ENCODE measurements around the gene FNDC11.
"Not testable (repeated sequence)": the region's sequence is repeated elsewhere in the genome, so short reads cannot be mapped to it uniquely, and the experiment has no call there.

FNDC11 gene

DNA sequence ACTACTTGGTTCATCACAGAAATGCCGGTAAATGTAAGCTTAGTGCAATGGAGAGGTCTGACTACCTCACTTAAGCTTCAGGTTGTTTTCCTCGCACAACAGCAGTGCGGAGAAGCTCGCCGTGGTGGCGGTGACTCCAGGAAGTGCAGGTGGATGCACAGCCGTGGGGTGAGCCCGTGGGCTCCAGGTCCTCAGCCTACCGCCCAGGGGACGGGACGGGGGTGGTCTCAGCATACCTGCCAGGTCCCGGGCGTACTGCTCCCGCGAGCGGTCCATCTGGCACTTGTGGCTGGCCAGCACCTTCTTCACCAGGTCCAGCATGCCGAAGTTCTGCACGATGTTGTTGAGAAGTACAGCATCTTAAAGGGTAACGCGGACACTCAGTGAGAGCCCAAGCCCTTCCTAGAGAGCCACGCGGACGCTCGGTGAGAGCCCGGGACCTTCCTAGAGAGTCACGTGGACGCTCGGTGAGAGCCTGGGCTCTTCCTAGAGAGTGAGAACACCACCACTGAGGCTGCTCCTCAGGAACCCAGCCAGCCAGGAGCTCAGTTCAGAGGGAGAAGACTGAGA lies 37.9 kb downstream of the FNDC11 start:
- H3K9ac ChIP-seq (ENCODE audit: low read depth, low read length): no peak overlapping the region
- H3K9me3 ChIP-seq (ENCODE audit: control insufficient read depth, insufficient read depth, low read length): no peaks in the 10 kb centered on the region
- H3K4me3 ChIP-seq (ENCODE audit: low read depth, low read length): no peak overlapping the region
- peaks cover 39% of the 10 kb centered on the region for H3K36me3 ChIP-seq (ENCODE audit: control insufficient read depth, insufficient read depth, low read length)
- H3K27me3 ChIP-seq (ENCODE audit: control insufficient read depth, insufficient read depth, low read length): no peaks in the 10 kb centered on the region
- H3K27ac ChIP-seq (ENCODE audit: low read depth, low read length): no peak overlapping the region
- no peaks in the 10 kb centered on the region for H3K4me1 ChIP-seq (ENCODE audit: control insufficient read depth, insufficient read depth, low read length)

GRCh38 chr20:63592661-63593060 lies 38.7 kb downstream of the FNDC11 start:
- H3K36me3 ChIP-seq (ENCODE audit: control insufficient read depth, insufficient read depth, low read length): peaks cover 45% of the 10 kb centered on the region
- no peaks in the 10 kb centered on the region for H3K4me1 ChIP-seq (ENCODE audit: control insufficient read depth, insufficient read depth, low read length)
- H3K9ac ChIP-seq (ENCODE audit: low read depth, low read length): no peak overlapping the region
- H3K27ac ChIP-seq (ENCODE audit: low read depth, low read length): no peak overlapping the region
- no peaks in the 10 kb centered on the region for H3K9me3 ChIP-seq (ENCODE audit: control insufficient read depth, insufficient read depth, low read length)
- H3K27me3 ChIP-seq (ENCODE audit: control insufficient read depth, insufficient read depth, low read length): no peaks in the 10 kb centered on the region
- H3K4me3 ChIP-seq (ENCODE audit: low read depth, low read length): no peak overlapping the region

GRCh38 chr20:63594043-63594561 lies 40.1 kb downstream of the FNDC11 start:
- H3K4me3 ChIP-seq (ENCODE audit: low read depth, low read length): no peak overlapping the region
- H3K27me3 ChIP-seq (ENCODE audit: control insufficient read depth, insufficient read depth, low read length): no peaks in the 10 kb centered on the region
- H3K36me3 ChIP-seq (ENCODE audit: control insufficient read depth, insufficient read depth, low read length): peaks cover 49% of the 10 kb centered on the region
- H3K4me1 ChIP-seq (ENCODE audit: control insufficient read depth, insufficient read depth, low read length): no peaks in the 10 kb centered on the region
- no peak overlapping the region for H3K9ac ChIP-seq (ENCODE audit: low read depth, low read length)
- H3K9me3 ChIP-seq (ENCODE audit: control insufficient read depth, insufficient read depth, low read length): no peaks in the 10 kb centered on the region
- H3K27ac ChIP-seq (ENCODE audit: low read depth, low read length): no peak overlapping the region

- no peak overlapping the region for H3K27ac ChIP-seq (ENCODE audit: low read depth, low read length)
- H3K9me3 ChIP-seq (ENCODE audit: control insufficient read depth, insufficient read depth, low read length): no peaks in the 10 kb centered on the region
- no peaks in the 10 kb centered on the region for H3K27me3 ChIP-seq (ENCODE audit: control insufficient read depth, insufficient read depth, low read length)
- peaks cover 35% of the 10 kb centered on the region for H3K36me3 ChIP-seq (ENCODE audit: control insufficient read depth, insufficient read depth, low read length)
- H3K4me1 ChIP-seq (ENCODE audit: control insufficient read depth, insufficient read depth, low read length): no peaks in the 10 kb centered on the region
- H3K4me3 ChIP-seq (ENCODE audit: low read depth, low read length): no peak overlapping the region
- no peak overlapping the region for H3K9ac ChIP-seq (ENCODE audit: low read depth, low read length)
Observed at GRCh38 chr20:63595416-63596127, 41.6 kb downstream of the FNDC11 start.

GRCh38 chr20:63596423-63596822 lies 42.5 kb downstream of the FNDC11 start:
- Histone ChIP-seq H3K4me3 (ENCODE audit: low read depth, low read length) (no peak overlapping the region), H3K27me3 (ENCODE audit: control insufficient read depth, insufficient read depth, low read length) (no peaks in the 10 kb centered on the region), H3K9ac (ENCODE audit: low read depth, low read length) (no peak overlapping the region), H3K27ac (ENCODE audit: low read depth, low read length) (no peak overlapping the region), H3K9me3 (ENCODE audit: control insufficient read depth, insufficient read depth, low read length) (no peaks in the 10 kb centered on the region), H3K36me3 (ENCODE audit: control insufficient read depth, insufficient read depth, low read length) (peaks cover 37% of the 10 kb centered on the region), H3K4me1 (ENCODE audit: control insufficient read depth, insufficient read depth, low read length) (no peaks in the 10 kb centered on the region)

- no peak overlapping the region for H3K9ac ChIP-seq (ENCODE audit: low read depth, low read length)
- H3K27me3 ChIP-seq (ENCODE audit: control insufficient read depth, insufficient read depth, low read length): no peaks in the 10 kb centered on the region
- H3K9me3 ChIP-seq (ENCODE audit: control insufficient read depth, insufficient read depth, low read length): no peaks in the 10 kb centered on the region
- H3K27ac ChIP-seq (ENCODE audit: low read depth, low read length): no peak overlapping the region
- no peaks in the 10 kb centered on the region for H3K4me1 ChIP-seq (ENCODE audit: control insufficient read depth, insufficient read depth, low read length)
- no peak overlapping the region for H3K4me3 ChIP-seq (ENCODE audit: low read depth, low read length)
- peaks cover 37% of the 10 kb centered on the region for H3K36me3 ChIP-seq (ENCODE audit: control insufficient read depth, insufficient read depth, low read length)
Observed at GRCh38 chr20:63597651-63598478, 43.9 kb downstream of the FNDC11 start.

- Histone ChIP-seq H3K27ac (ENCODE audit: low read depth, low read length) (no peak overlapping the region), H3K9me3 (ENCODE audit: control insufficient read depth, insufficient read depth, low read length) (no peaks in the 10 kb centered on the region), H3K36me3 (ENCODE audit: control insufficient read depth, insufficient read depth, low read length) (peaks cover 41% of the 10 kb centered on the region), H3K27me3 (ENCODE audit: control insufficient read depth, insufficient read depth, low read length) (no peaks in the 10 kb centered on the region), H3K4me3 (ENCODE audit: low read depth, low read length) (no peak overlapping the region), H3K4me1 (ENCODE audit: control insufficient read depth, insufficient read depth, low read length) (no peaks in the 10 kb centered on the region), H3K9ac (ENCODE audit: low read depth, low read length) (no peak overlapping the region)
Observed at GRCh38 chr20:63598479-63599395, 44.8 kb downstream of the FNDC11 start.

GRCh38 chr20:63599396-63600050 lies 45.6 kb downstream of the FNDC11 start:
- Histone ChIP-seq H3K4me3 (ENCODE audit: low read depth, low read length) (no peak overlapping the region), H3K36me3 (ENCODE audit: control insufficient read depth, insufficient read depth, low read length) (peaks cover 41% of the 10 kb centered on the region), H3K27ac (ENCODE audit: low read depth, low read length) (no peak overlapping the region), H3K9ac (ENCODE audit: low read depth, low read length) (no peak overlapping the region), H3K4me1 (ENCODE audit: control insufficient read depth, insufficient read depth, low read length) (no peaks in the 10 kb centered on the region), H3K27me3 (ENCODE audit: control insufficient read depth, insufficient read depth, low read length) (no peaks in the 10 kb centered on the region), H3K9me3 (ENCODE audit: control insufficient read depth, insufficient read depth, low read length) (no peaks in the 10 kb centered on the region)

DNA sequence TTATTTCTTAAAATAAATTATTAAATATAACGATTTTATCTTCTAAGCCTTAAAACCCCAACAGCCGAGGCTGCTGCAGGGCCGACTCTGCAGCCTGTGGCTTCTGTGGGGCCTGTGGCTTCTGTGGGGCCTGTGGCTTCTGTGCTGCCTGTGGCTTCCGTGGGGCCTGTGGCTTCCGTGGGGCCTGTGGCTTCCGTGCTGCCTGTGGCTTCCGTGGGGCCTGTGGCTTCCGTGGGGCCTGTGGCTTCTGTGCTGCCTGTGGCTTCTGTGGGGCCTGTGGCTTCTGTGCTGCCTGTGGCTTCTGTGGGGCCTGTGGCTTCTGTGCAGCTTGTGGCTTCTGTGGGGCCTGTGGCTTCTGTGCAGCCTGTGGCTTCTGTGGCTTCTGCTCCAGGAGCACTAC lies 47.7 kb downstream of the FNDC11 start:
- H3K4me1 ChIP-seq (ENCODE audit: control insufficient read depth, insufficient read depth, low read length); H3K4me3 ChIP-seq (ENCODE audit: low read depth, low read length); H3K27me3 ChIP-seq (ENCODE audit: control insufficient read depth, insufficient read depth, low read length); H3K9me3 ChIP-seq (ENCODE audit: control insufficient read depth, insufficient read depth, low read length); H3K27ac ChIP-seq (ENCODE audit: low read depth, low read length); H3K9ac ChIP-seq (ENCODE audit: low read depth, low read length): not testable (repeated sequence)
- peaks cover 41% of the 10 kb centered on the region for H3K36me3 ChIP-seq (ENCODE audit: control insufficient read depth, insufficient read depth, low read length)

GRCh38 chr20:63602321-63602720 lies 48.4 kb downstream of the FNDC11 start:
- Histone ChIP-seq H3K4me1 (ENCODE audit: control insufficient read depth, insufficient read depth, low read length) (no peaks in the 10 kb centered on the region), H3K27ac (ENCODE audit: low read depth, low read length) (no peak overlapping the region), H3K27me3 (ENCODE audit: control insufficient read depth, insufficient read depth, low read length) (no peaks in the 10 kb centered on the region), H3K9ac (ENCODE audit: low read depth, low read length) (no peak overlapping the region), H3K36me3 (ENCODE audit: control insufficient read depth, insufficient read depth, low read length) (peaks cover 37% of the 10 kb centered on the region), H3K4me3 (ENCODE audit: low read depth, low read length) (no peak overlapping the region), H3K9me3 (ENCODE audit: control insufficient read depth, insufficient read depth, low read length) (no peaks in the 10 kb centered on the region)

All from HUES48 (cell line).